Testis (tissue), 2 donors: ENCODE results near the gene C2orf15.

Experiments
- POLR2A ChIP-seq: fragments of 450-650 bp; IDR thresholded peaks from one replicate; pipeline ENCODE4 v1.6.1; 2017; ENCODE audit warnings: antibody characterized with exemption, mild to moderate bottlenecking, moderate library complexity
- TF ChIP-seq, protein P1 (sequence below), 3 experiments: fragments of 450-650 bp in 2 of 3; fragments of 200-600 bp in 1 of 3; sonication (generic) in 1 of 3; IDR thresholded peaks; one replicate each; pipeline ENCODE4 v1.5.1; 2016 to 2019; ENCODE audit warnings: antibody characterized with exemption in 3 of 3, mild to moderate bottlenecking in 2 of 3, moderate library complexity in 1 of 3

DNA sequence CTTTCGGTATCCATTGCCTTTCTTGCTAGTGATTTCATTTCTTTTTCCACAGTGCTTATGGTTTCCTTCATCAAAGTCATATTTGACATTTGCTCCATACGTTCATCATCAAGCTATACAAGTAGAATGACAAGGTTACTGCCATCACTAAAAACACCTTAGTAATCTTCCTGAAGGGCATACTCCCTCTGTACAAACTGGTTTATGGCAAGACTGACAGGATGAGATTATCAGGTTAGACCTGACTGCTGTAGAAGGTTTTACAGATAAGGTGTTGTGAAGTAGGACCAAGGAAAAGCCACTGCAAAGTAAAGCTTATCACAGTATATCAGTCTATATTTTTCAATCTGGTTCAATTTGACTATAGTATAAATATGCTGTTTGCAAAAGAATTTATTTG is 37.5 kb upstream of the C2orf15 start:
- TF ChIP-seq, protein P1, sequence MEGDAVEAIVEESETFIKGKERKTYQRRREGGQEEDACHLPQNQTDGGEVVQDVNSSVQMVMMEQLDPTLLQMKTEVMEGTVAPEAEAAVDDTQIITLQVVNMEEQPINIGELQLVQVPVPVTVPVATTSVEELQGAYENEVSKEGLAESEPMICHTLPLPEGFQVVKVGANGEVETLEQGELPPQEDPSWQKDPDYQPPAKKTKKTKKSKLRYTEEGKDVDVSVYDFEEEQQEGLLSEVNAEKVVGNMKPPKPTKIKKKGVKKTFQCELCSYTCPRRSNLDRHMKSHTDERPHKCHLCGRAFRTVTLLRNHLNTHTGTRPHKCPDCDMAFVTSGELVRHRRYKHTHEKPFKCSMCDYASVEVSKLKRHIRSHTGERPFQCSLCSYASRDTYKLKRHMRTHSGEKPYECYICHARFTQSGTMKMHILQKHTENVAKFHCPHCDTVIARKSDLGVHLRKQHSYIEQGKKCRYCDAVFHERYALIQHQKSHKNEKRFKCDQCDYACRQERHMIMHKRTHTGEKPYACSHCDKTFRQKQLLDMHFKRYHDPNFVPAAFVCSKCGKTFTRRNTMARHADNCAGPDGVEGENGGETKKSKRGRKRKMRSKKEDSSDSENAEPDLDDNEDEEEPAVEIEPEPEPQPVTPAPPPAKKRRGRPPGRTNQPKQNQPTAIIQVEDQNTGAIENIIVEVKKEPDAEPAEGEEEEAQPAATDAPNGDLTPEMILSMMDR (IDR thresholded peaks at IDR 0.05), result no peak
- TF ChIP-seq POLR2A, result no peak
